GM21526 (cell line): ENCODE results near the gene IER3.

ENCODE experiments used
- ATAC-seq: cut with Tn5 transposase; IDR thresholded peaks from one replicate; pipeline ENCODE4 v1.9.1; 2021; ENCODE audit warnings: moderate library complexity; ENCODE audit not compliant: unreplicated experiment, low FRiP score

The IER3 gene, protein sequence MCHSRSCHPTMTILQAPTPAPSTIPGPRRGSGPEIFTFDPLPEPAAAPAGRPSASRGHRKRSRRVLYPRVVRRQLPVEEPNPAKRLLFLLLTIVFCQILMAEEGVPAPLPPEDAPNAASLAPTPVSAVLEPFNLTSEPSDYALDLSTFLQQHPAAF

DNA sequence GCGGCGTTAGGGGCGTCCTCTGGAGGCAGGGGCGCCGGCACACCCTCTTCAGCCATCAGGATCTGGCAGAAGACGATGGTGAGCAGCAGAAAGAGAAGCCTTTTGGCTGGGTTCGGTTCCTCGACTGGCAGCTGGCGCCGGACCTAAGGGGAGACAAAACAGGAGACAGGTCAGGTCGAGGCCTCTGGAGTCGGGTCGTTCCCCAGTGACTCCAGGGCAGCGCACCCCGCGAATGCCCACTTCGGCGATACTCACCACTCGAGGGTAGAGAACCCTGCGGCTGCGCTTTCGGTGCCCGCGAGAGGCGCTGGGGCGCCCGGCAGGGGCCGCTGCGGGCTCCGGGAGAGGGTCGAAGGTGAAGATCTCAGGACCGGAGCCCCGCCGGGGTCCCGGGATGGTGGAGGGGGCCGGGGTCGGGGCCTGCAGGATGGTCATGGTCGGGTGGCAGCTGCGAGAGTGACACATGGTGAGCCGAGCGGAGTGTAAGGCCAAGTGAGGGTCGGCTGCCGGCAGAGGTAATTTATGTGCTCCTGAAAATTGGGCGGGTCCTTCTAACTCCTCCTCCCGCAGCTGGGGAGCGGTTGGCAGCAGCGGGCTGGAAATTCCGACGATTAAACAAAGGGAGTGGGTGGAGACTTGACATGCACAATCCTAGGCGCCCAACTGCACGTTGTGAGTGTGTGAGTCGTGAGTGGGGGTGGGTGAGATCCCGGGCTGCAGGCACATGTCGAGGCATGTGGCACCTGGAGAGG lies at the start of gene IER3:
TSS of gene IER3 (minus strand) at position 494 of the 752 bp plus-strand sequence. CDS start at position 465, 29 bp downstream.
- ATAC-seq = no peak

GRCh38 chr6:30793521-30794194 lies 49.3 kb upstream of the IER3 start:
- ATAC-seq = no peak

DNA sequence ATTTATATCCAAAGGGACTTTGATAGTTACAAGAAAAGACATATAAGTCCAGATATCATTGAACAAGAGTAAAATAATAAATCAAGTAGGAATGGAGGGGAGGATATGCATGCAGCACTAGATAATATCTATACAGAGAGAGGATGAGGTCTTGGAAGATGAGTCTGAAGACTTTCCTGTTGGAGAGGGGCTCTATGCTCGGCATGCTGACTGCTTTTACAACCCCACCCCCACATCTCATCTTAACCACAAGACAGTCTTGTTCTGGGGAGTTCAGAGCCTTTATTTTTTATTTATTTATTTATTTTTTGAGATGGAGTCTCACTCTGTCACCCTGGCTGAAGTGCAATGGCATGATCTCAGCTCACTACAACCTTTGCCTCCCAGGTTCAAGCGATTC lies 48.4 kb upstream of the IER3 start:
- no peak for ATAC-seq

- no peak for ATAC-seq
These were observed 46.5 kb upstream of the IER3 start for GRCh38 chr6:30790724-30791383.

DNA sequence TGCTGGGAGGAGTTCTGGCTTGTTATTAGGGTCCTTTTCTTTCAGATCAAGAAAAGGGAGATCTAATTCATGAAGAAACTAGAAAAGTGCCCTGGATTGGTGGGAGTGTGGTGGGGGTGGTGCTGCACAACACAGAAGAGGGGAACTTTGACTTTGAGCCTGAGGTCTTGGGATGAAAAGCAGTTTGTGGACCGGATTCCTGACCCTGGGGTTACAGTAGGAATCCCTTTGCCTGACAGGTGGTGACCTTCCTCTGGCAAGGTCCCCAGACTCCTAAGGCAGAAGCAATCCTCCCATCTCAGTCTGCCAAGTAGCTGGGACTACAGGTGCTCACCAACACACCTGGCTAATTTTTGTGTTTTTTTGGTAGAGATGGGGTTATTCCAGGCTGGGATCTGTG lies 45.3 kb upstream of the IER3 start:
- ATAC-seq = no peak

- ATAC-seq = no peak
These were observed 43.6 kb upstream of the IER3 start for GRCh38 chr6:30787954-30788353.

DNA sequence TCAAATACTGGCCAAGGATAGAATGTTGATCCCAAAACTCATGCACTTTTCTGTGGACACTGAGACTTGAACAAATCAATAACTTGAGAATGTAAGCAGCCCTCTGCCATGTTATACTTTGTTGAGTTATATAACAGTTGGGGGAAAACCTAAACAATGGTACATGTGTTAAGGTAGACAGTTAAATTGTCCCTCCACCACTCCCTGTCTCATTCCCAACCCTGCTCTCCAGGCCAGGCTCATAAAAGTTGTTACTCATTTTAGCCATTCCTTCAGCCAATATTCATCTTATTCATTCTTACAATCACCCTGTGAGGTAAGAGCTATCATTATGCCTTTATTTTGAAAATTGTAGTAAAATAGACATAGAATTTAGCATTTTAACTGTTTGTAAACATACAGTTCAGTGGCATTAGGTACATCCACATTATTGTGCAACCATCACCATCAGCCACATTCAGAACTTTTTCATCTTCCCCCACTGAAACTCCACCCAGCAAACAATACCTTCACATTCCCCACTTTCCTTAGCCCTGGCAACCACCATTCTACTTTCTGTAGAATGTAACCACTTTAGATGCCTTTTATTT lies 38.2 kb upstream of the IER3 start:
- no peak for ATAC-seq

- no peak for ATAC-seq
These were observed 37.5 kb upstream of the IER3 start for GRCh38 chr6:30781743-30782424.

DNA sequence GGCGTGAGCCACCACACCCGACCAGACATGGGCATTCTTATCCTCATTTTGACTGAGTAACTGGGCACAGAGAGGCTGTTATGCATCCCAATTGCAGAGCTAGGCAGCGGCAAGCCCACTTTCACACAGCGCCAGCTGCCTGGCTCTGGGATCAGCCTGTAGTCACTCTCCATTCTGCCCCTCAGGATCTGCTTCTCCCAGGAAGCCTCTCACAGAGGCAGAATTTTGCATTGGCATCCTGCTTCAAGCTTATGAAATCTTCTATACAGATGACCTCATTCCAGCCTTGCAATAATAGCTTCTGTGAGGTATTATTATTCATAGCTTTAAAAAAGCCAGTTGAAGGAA lies 37.0 kb upstream of the IER3 start:
- ATAC-seq = no peak

- no peak for ATAC-seq
These were observed 36.2 kb upstream of the IER3 start for GRCh38 chr6:30780642-30780920.

GRCh38 chr6:30779850-30780641 lies 35.7 kb upstream of the IER3 start:
- no peak for ATAC-seq

GRCh38 chr6:30778001-30778635 lies 33.8 kb upstream of the IER3 start:
- ATAC-seq = no peak

DNA sequence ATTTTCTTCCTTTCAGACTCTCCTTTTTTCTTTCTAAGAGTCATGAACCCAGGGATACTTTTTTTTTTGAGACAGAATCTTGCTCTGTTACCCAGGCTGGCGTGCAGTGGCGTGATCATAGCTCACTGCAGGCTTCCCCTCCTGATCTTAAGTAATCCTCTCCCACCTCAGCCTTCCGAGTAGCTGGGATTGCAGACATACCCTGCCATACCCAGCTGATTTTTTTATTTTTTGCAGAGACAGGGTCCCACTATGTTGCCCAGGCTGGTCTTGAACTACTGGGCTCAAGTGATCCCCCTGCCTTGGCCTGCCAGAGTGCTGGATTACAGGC lies 32.8 kb upstream of the IER3 start:
- no peak for ATAC-seq

DNA sequence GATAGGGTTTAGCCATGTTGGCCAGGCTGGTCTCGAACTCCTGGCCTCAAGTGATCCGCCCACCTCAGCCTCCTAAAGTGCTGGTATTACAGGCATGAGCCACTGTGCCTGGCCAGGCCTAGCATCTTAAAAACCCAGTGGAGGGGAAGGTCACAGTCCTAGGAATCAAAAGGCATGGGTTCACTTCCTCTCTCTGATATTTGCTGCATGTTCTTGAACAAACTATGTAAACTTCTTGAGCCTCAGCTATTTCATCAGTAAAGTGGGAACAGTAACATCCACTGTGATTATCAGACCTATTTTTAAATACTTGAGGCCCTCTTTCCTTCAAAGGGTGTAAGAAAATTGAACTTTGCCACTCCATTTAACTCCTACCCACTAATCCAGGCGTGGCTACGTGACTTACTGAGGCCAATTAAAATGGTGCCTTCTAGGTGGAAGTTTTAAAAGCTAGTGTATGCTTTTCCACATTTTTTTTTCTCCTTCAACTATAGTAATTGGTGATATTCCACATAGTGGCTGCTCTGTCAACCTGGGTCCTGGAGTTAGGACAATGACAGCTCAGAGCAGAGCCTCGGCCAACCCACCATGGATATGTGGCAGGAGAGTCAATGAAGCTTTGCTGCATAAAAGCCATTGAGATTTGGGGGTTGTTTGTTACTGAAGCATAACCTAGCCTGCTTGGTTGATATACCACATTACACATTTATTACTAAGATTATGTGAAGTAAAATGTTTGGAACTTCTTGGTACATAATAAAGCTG lies 32.2 kb upstream of the IER3 start:
- no peak for ATAC-seq

- no peak for ATAC-seq
These were observed 30.8 kb upstream of the IER3 start for GRCh38 chr6:30775104-30775503.

DNA sequence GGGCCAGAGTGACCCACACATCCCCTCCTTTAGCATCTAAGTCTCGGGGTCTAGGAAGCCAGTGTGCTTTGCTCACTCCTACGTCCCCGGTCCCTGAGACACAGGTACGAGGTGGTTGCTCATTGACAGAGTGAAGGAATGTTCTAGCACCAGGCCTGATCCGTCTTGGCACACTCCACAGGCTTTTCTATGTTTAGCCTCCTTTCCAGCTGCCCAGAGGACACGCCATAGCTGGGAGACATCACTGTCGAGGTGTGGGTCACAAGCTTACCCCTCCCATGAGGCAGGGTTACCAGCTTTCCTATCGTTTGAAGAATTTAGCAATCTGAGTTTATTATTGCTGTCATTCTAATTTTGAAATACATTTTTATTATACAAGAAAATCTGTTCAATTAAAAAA lies 30.4 kb upstream of the IER3 start:
- ATAC-seq = no peak

DNA sequence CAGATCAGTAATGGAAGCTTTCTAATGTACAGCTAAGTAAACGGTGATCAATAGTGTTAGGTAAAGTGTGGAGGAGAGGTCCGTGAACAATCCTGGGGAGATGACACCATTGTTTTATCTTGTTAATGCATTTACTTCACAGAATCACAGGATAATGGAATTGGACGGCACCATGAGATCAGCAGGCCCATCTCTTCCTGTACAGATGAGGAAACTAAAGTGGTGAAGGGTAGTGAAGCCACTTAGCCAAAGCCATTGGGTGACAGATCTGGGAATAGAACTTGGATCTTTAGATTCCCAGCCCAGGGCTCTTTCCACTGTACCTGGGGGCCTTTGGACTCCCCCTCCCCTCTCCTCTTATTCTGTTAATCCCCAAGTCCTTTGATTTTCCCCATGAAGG lies 26.2 kb upstream of the IER3 start:
- no peak for ATAC-seq

- no peak for ATAC-seq
These were observed 25.6 kb upstream of the IER3 start for GRCh38 chr6:30769853-30770524.
